ENCODE measurements around the gene VPS8. TPM values are rescaled to one million over a fixed set of nuclear protein-coding genes. Genes with fewer than 3 reads are reported as not detected.

VPS8 gene
- total RNA-seq, 1 donor = 95.2 TPM

DNA sequence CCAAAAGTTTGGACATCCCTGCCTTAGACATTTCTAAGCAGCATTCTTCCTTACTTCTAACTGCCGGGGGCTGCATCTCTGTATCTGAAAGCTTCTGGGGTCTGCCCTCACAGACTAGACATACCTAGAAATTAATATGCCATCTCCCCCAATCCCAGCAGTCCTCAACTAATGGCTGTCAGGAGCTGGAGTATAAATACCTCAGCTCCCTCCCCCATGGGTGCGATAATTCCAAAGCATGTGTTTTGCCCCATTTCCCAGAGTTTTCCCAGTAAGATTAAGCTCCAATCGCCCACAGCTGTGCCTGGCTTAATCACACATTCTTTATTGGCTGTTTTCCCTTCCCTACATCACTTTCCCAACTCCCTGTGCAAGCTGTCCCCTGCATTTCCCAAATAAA lies 13.8 kb upstream of the VPS8 start:
- H3K27me3 ChIP-seq (ENCODE audit: insufficient read depth, low read length) = no peaks in the 10 kb centered on the region
- H3K36me3 ChIP-seq (ENCODE audit: insufficient read depth, low read length) = no peaks in the 10 kb centered on the region

DNA sequence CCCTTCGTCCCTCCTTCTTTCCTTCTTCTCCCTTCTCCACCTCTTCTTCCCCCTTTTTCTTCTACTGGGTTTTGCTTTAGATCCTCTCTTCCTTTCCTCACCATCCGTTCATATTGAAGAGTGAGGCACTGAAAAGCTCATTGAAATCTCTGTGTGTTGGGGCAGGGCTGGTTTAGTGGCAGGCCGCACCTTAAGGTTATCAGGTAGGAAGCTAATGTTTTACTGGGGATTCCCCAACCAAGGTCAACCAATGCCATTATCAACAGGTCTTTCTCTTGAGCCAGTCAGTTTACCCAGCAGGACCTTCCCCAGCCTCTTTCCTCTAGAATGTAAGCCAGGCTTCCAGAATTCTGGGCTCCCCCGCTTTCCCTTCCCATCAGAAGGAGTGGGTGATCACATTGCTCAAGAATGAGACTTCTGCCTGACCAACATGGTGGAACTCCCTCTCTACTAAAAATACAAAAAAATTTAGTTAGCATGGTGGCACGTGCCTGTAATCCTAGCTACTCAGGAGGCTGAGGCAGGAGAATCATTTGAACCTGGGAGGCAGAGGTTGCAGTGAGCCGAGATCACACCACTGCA lies 11.5 kb upstream of the VPS8 start:
- H4K20me1 ChIP-seq (ENCODE audit: insufficient read depth, low read length) = no peaks in the 10 kb centered on the region
- H3K36me3 ChIP-seq (ENCODE audit: insufficient read depth, low read length) = no peaks in the 10 kb centered on the region
- no peak overlapping the region for H3K4me3 ChIP-seq (ENCODE audit: insufficient read depth, low read length)
- H3K79me2 ChIP-seq (ENCODE audit: insufficient read depth, low read length) = no peaks in the 10 kb centered on the region
- peaks cover 26% of the 10 kb centered on the region for H3K4me1 ChIP-seq (ENCODE audit: insufficient read depth, low read length)
- TF ChIP-seq, protein P1, sequence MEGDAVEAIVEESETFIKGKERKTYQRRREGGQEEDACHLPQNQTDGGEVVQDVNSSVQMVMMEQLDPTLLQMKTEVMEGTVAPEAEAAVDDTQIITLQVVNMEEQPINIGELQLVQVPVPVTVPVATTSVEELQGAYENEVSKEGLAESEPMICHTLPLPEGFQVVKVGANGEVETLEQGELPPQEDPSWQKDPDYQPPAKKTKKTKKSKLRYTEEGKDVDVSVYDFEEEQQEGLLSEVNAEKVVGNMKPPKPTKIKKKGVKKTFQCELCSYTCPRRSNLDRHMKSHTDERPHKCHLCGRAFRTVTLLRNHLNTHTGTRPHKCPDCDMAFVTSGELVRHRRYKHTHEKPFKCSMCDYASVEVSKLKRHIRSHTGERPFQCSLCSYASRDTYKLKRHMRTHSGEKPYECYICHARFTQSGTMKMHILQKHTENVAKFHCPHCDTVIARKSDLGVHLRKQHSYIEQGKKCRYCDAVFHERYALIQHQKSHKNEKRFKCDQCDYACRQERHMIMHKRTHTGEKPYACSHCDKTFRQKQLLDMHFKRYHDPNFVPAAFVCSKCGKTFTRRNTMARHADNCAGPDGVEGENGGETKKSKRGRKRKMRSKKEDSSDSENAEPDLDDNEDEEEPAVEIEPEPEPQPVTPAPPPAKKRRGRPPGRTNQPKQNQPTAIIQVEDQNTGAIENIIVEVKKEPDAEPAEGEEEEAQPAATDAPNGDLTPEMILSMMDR (IDR thresholded peaks at IDR 0.05; ENCODE audit: extremely low read depth, low read depth, low read length) = no peak
- no peak overlapping the region for H3K27ac ChIP-seq (ENCODE audit: low read depth, low read length)
- DNase-seq (ENCODE audit: insufficient read length, low spot score, missing footprints) = no peak
- no peak overlapping the region for H2AFZ ChIP-seq (ENCODE audit: low read length)
- H3K4me2 ChIP-seq (ENCODE audit: insufficient read depth, low read length) = no peak overlapping the region
- H3K9me3 ChIP-seq (ENCODE audit: low read depth, low read length) = no peaks in the 10 kb centered on the region
- no peaks in the 10 kb centered on the region for H3K27me3 ChIP-seq (ENCODE audit: insufficient read depth, low read length)

More for the DNA sequence above, 13.8 kb upstream of the VPS8 start:
- TF ChIP-seq, protein P1 (IDR thresholded peaks at IDR 0.05; ENCODE audit: extremely low read depth, low read depth, low read length) = no peak
- Histone ChIP-seq H3K9me3 (ENCODE audit: low read depth, low read length) (no peaks in the 10 kb centered on the region), H3K4me3 (ENCODE audit: insufficient read depth, low read length) (no peak overlapping the region), H4K20me1 (ENCODE audit: insufficient read depth, low read length) (no peaks in the 10 kb centered on the region), H3K4me1 (ENCODE audit: insufficient read depth, low read length) (peaks cover 28% of the 10 kb centered on the region), H2AFZ (ENCODE audit: low read length) (no peak overlapping the region), H3K79me2 (ENCODE audit: insufficient read depth, low read length) (no peaks in the 10 kb centered on the region), H3K27ac (ENCODE audit: low read depth, low read length) (no peak overlapping the region), H3K4me2 (ENCODE audit: insufficient read depth, low read length) (no peak overlapping the region)
- no peak for DNase-seq (ENCODE audit: insufficient read length, low spot score, missing footprints)

DNA sequence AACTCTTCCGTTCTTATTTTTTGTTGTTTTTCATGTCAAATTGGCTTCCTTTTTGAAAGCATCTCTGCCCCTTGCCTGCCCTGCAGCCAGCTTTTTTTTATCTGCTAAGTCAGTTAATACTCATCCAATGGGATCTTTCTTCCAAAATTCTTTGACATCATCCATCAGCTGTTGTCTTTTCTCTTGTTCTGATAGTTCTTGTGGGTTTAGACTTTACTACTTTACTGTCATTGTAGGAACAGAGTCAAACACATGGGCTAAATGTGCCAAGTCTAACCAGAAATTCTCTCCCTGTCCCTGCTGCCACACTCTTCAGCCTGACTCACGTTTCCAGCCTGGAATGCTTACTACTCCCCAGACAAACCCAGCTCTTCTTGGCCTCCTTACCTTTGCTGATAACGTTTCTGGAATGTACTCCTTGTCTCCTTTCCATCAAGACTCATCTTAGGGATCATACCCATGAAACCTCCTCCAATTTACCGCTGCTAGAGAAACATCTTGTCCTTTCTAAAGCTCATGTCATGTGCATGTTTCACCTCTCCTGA lies 10.7 kb upstream of the VPS8 start:
- H3K27me3 ChIP-seq (ENCODE audit: insufficient read depth, low read length) = peaks cover 3% of the 10 kb centered on the region
- peaks cover 19% of the 10 kb centered on the region for H3K4me1 ChIP-seq (ENCODE audit: insufficient read depth, low read length)
- no peaks in the 10 kb centered on the region for H3K79me2 ChIP-seq (ENCODE audit: insufficient read depth, low read length)
- TF ChIP-seq, protein P1 (IDR thresholded peaks at IDR 0.05; ENCODE audit: extremely low read depth, low read depth, low read length) = no peak
- no peak overlapping the region for H3K27ac ChIP-seq (ENCODE audit: low read depth, low read length)
- H4K20me1 ChIP-seq (ENCODE audit: insufficient read depth, low read length) = no peaks in the 10 kb centered on the region
- DNase-seq (ENCODE audit: insufficient read length, low spot score, missing footprints) = no peak
- peak overlapping the region; percentile 37 for H3K4me2 ChIP-seq (ENCODE audit: insufficient read depth, low read length)
- peak overlapping the region; percentile 31 for H2AFZ ChIP-seq (ENCODE audit: low read length)
- no peak overlapping the region for H3K4me3 ChIP-seq (ENCODE audit: insufficient read depth, low read length)
- H3K9me3 ChIP-seq (ENCODE audit: low read depth, low read length) = no peaks in the 10 kb centered on the region
- H3K36me3 ChIP-seq (ENCODE audit: insufficient read depth, low read length) = no peaks in the 10 kb centered on the region

DNA sequence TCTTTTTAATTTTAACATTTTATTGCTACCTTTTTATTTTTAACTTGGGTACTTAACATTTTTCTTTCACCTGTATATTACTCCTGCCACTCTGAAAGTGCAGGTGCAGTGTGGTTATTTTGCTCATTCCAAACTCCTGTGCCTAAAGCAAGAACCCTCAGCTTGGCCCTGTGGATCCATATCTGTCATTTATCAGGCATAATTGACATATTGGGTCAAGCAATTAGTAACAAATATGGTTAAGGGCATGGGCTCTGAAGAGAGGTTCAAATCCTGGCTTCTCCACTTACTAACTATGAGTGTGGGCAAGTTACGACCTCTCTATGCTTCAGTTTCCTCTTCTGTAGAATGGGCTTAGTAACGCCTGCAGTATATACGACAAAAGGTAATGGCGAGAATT lies 9.8 kb upstream of the VPS8 start:
- H3K27ac ChIP-seq (ENCODE audit: low read depth, low read length) = no peak overlapping the region
- H3K79me2 ChIP-seq (ENCODE audit: insufficient read depth, low read length) = no peaks in the 10 kb centered on the region
- no peak overlapping the region for H3K4me2 ChIP-seq (ENCODE audit: insufficient read depth, low read length)
- H3K36me3 ChIP-seq (ENCODE audit: insufficient read depth, low read length) = no peaks in the 10 kb centered on the region
- H3K4me1 ChIP-seq (ENCODE audit: insufficient read depth, low read length) = peaks cover 16% of the 10 kb centered on the region
- no peaks in the 10 kb centered on the region for H3K9me3 ChIP-seq (ENCODE audit: low read depth, low read length)
- TF ChIP-seq, protein P1 (IDR thresholded peaks at IDR 0.05; ENCODE audit: extremely low read depth, low read depth, low read length) = no peak
- H3K27me3 ChIP-seq (ENCODE audit: insufficient read depth, low read length) = peaks cover 4% of the 10 kb centered on the region
- no peak overlapping the region for H3K4me3 ChIP-seq (ENCODE audit: insufficient read depth, low read length)
- no peak for DNase-seq (ENCODE audit: insufficient read length, low spot score, missing footprints)
- H4K20me1 ChIP-seq (ENCODE audit: insufficient read depth, low read length) = no peaks in the 10 kb centered on the region
- H2AFZ ChIP-seq (ENCODE audit: low read length) = no peak overlapping the region
